A673 (cell line): ENCODE results near the gene GMFB. TPM values are rescaled to one million over a fixed set of nuclear protein-coding genes. Genes with fewer than 3 reads are reported as not detected.

Experiments used
- BruUV-seq: library from RNA; stranded (reverse); fragments of 400-500 nt; replicated peaks from 2 replicates; lab custom pipeline; 2021; lab: Mats Ljungman, UMichigan
- CTCF ChIA-PET: fragments of 300-600 bp; sonication (Branson Sonifier 250); formaldehyde crosslinking; loops from one replicate; lab custom pipeline; 2022; ENCODE audit warnings: antibody characterized with exemption; lab: Charles Lee
- POLR2A ChIA-PET: fragments of 300-600 bp; sonication (Branson Sonifier 250); formaldehyde crosslinking; loops from one replicate; lab custom pipeline; 2022; ENCODE audit warnings: antibody characterized with exemption; ENCODE audit not compliant: low non-redundant PET; lab: Charles Lee
- DNase-seq: peaks from one replicate; pipeline ENCODE4 v3.0.0-alpha.2; 2015; ENCODE audit warnings: low spot score
- H3K27ac ChIP-seq: fragments of 200-600 bp; sonication (generic); 2 replicates; pipeline ENCODE4 v1.5.1; 2016; ENCODE audit warnings: mixed run types, low read depth, mild to moderate bottlenecking, mixed read lengths, antibody characterized with exemption, low read length; ENCODE audit not compliant: poor library complexity, severe bottlenecking
- H3K27me3 ChIP-seq: fragments of 200-600 bp; sonication (generic); replicated peaks from 2 replicates; pipeline ENCODE4 v1.6.1; 2017; ENCODE audit warnings: mixed run types, low read depth, mild to moderate bottlenecking, mixed read lengths, antibody characterized with exemption, low read length; ENCODE audit not compliant: insufficient read depth, poor library complexity
- H3K36me3 ChIP-seq: fragments of 200-600 bp; sonication (generic); 2 replicates; pipeline ENCODE4 v1.6.1; 2016; ENCODE audit warnings: mixed run types, mild to moderate bottlenecking, mixed read lengths, antibody characterized with exemption, low read length; ENCODE audit not compliant: insufficient read depth, poor library complexity, severe bottlenecking
- H3K4me1 ChIP-seq: fragments of 200-600 bp; sonication (generic); 2 replicates; pipeline ENCODE4 v1.6.1; 2017; ENCODE audit warnings: mixed run types, mild to moderate bottlenecking, mixed read lengths, antibody characterized with exemption, low read length; ENCODE audit not compliant: insufficient read depth, poor library complexity, severe bottlenecking
- H3K4me3 ChIP-seq: fragments of 200-600 bp; sonication (generic); 2 replicates; pipeline ENCODE4 v1.5.1; 2016; ENCODE audit warnings: low read depth, mixed run types, mild to moderate bottlenecking, mixed read lengths, low read length; ENCODE audit not compliant: poor library complexity, severe bottlenecking
- H3K9me3 ChIP-seq: fragments of 200-600 bp; sonication (generic); 2 replicates; pipeline ENCODE4 v1.6.1; 2016; ENCODE audit warnings: mixed run types, low read depth, mild to moderate bottlenecking, mixed read lengths, antibody characterized with exemption, low read length; ENCODE audit not compliant: poor library complexity, severe bottlenecking
- CTCF ChIP-seq: fragments of 300-800, 200-600 bp; sonication (generic); conservative IDR thresholded peaks from 2 replicates; pipeline ENCODE4 v1.5.1; 2017; ENCODE audit warnings: low read depth, mild to moderate bottlenecking, antibody characterized with exemption, low read length, moderate library complexity, mixed read lengths
- EZH2 ChIP-seq: fragments of 200-600 bp; sonication (generic); IDR thresholded peaks from 2 replicates; pipeline ENCODE4 v1.6.1; 2017; ENCODE audit warnings: borderline replicate concordance, low read depth, mild to moderate bottlenecking, mixed read lengths, antibody characterized with exemption, low read length; ENCODE audit not compliant: poor library complexity, severe bottlenecking
- intact Hi-C: fragments of 100-400 bp; cut with micrococcal nuclease; formaldehyde crosslinking; loops from one replicate; pipeline ENCODE4 v1.10.0; 2022; ENCODE audit not compliant: unreplicated experiment
- total RNA-seq: library from RNA; stranded (reverse); gene quantifications from 2 replicates; pipeline ENCODE4 v1.2.3, GENCODE V29; 2021

GMFB gene
- total RNA-seq, 1 experiment from 2014 or later = 76.8 TPM

DNA sequence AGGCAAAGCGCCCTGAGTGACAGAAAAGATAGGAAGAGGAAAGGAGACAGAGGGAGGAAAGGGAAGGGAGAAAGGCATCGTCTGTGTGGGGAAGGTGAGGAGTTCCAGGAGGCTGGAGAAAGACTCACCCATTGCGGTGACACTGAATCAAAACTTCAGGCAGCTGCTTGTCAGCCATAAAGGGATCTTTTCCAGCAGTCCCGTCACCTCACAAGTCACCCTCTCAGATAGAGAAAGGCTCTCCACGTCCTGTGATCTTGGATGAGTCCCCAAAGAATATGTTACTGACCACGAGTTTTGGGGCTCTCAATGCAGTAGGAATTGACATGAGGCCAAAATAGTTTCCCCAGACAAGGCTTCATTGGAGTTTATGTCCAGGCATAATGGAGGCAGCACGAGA is 9.8 kb upstream of the GMFB start:
- POLR2A ChIA-PET = no interaction called here
- no peak for TF ChIP-seq EZH2
- no peak for TF ChIP-seq CTCF
- no TSS peak for BruUV-seq
- H3K27me3 ChIP-seq = no peaks in the 10 kb centered on the region
- no peaks in the 10 kb centered on the region for H3K36me3 ChIP-seq
- no peak overlapping the region for H3K4me3 ChIP-seq
- H3K4me1 ChIP-seq = peaks cover 7% of the 10 kb centered on the region
- intact Hi-C loops = no loop called here
- H3K9me3 ChIP-seq = no peaks in the 10 kb centered on the region
- DNase-seq = no peak
- CTCF ChIA-PET = no interaction called here
- H3K27ac ChIP-seq = no peak overlapping the region

- TF ChIP-seq EZH2 (no peak), CTCF (no peak)
- Histone ChIP-seq H3K9me3 (no peaks in the 10 kb centered on the region), H3K36me3 (no peaks in the 10 kb centered on the region), H3K4me3 (no peak overlapping the region), H3K4me1 (peaks cover 4% of the 10 kb centered on the region), H3K27me3 (no peaks in the 10 kb centered on the region), H3K27ac (no peak overlapping the region)
- ChIA-PET CTCF (no interaction called here), POLR2A (no interaction called here)
- intact Hi-C loops = no loop called here
- DNase-seq = no peak
- no TSS peak for BruUV-seq
Measured at GRCh38 chr14:54498095-54498531, 9.3 kb upstream of the GMFB start.

- H3K9me3 ChIP-seq = no peaks in the 10 kb centered on the region
- CTCF ChIA-PET = no interaction called here
- H3K4me3 ChIP-seq = no peak overlapping the region
- H3K27me3 ChIP-seq = no peaks in the 10 kb centered on the region
- no peak for DNase-seq
- no peaks in the 10 kb centered on the region for H3K36me3 ChIP-seq
- intact Hi-C loops = no loop called here
- no peak overlapping the region for H3K27ac ChIP-seq
- POLR2A ChIA-PET = no interaction called here
- H3K4me1 ChIP-seq = peaks cover 12% of the 10 kb centered on the region
- BruUV-seq = no TSS peak
- TF ChIP-seq EZH2 (no peak), CTCF (no peak)
Measured at GRCh38 chr14:54497224-54497623, 8.4 kb upstream of the GMFB start.
